Heart left ventricle (tissue), 13 donors: ENCODE data around the gene CHN1.

ENCODE experiments used
- POLR2A ChIP-seq, 2 donors: fragments of 450-650 bp; IDR thresholded peaks; one replicate each; pipeline ENCODE4 v1.6.1; 2017; ENCODE audit warnings: antibody characterized with exemption in 2 of 2, mild to moderate bottlenecking in 2 of 2, moderate library complexity in 2 of 2
- TF ChIP-seq, protein P1 (sequence below), 12 donors: fragments of 200-600 bp; sonication (generic) in 4 of 12; IDR thresholded peaks; one replicate each; pipeline versions ENCODE4 v1.5.0 to v1.8.0; 2018 to 2022; ENCODE audit warnings: antibody characterized with exemption in 12 of 12, mild to moderate bottlenecking in 5 of 12
- donor health status: ischemic (EF 13 %, LVEDD 7.1; RV severe dilation, severe dysfunction).
- donor health status: DM: no; HTN: yes; CAD: no.
- donor health status: DM: no; HTN: no; CAD: no.
- donor health status: ischemic (EF 25% LVEDD 6.9; RV normal size, moderate dysfunction).
- donor health status: ischemic (EF 25% LVEDD 5.7; RV mildly dilated, moderate dysfunction).
- donor health status: ischemic (EF 35%, LVEDD 5.7; RV mildly dilated, moderate dysfunction).
- donor health status: nonischemic (EF 11% LVEDD 7.7; RV severe dilation, severe dysfunction).
- donor health status: DM: yes; HTN: yes; CAD: no.
- donor health status: PGD.
- donor health status: ischemic (EF 29% LVEDD 5.4; RV normal size, mild dysfunction).
- donor health status: nonischemic (EF 23%, LVEDD 6.1; RV moderate dilation, normal function).

DNA sequence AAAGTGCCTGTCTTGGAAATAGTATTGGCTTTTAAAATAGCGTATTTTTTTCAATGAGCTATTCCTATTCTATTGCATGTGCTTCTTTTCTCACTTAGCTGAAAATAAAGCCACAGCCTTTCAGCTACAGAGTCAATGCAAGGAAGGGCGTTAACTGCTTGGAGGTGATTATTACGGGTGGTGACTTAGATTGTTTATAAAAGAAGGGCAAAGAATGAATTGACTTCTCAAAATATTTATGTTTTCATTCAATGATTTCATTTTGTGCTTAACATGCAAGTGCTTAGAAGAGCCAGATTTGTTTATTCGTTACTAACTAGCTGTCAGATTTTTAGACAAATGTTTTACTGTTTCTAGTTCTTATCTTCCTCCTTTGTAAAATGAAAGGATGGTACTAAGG is 2.8 kb upstream of the CHN1 start:
- TF ChIP-seq, protein P1, sequence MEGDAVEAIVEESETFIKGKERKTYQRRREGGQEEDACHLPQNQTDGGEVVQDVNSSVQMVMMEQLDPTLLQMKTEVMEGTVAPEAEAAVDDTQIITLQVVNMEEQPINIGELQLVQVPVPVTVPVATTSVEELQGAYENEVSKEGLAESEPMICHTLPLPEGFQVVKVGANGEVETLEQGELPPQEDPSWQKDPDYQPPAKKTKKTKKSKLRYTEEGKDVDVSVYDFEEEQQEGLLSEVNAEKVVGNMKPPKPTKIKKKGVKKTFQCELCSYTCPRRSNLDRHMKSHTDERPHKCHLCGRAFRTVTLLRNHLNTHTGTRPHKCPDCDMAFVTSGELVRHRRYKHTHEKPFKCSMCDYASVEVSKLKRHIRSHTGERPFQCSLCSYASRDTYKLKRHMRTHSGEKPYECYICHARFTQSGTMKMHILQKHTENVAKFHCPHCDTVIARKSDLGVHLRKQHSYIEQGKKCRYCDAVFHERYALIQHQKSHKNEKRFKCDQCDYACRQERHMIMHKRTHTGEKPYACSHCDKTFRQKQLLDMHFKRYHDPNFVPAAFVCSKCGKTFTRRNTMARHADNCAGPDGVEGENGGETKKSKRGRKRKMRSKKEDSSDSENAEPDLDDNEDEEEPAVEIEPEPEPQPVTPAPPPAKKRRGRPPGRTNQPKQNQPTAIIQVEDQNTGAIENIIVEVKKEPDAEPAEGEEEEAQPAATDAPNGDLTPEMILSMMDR (IDR thresholded peaks at IDR 0.05): no peak
- TF ChIP-seq POLR2A (IDR thresholded peaks at IDR 0.05): no peak
